ENCODE data around the gene REEP1.

REEP1 gene

DNA sequence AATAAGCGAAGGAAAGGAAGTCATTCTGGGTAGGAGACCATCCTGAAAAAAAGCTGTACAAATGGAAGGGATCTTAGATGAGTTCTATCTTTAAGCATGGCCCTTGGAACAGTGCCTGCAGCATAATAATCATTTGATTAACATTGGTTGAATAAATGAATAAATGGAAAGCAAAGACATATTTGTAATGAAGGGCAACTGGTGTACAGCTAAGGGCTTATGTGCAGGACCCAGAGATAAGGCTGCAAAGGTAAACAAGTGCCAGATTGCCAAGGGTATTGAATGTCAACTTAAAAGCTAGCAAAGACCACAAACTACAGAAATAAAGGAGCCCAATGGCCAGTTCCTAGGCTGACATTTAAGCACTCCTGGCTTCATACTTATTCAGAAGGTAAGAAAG is 161.6 kb downstream of the REEP1 start:
- no peak overlapping the region for H2BK12ac ChIP-seq (ENCODE audit: low read length)
- no peak overlapping the region for H4K8ac ChIP-seq (ENCODE audit: low read depth, low read length)
- no peak overlapping the region for H3K4me3 ChIP-seq (ENCODE audit: low read length in 2 of 2)
- no peak overlapping the region for H4K91ac ChIP-seq (ENCODE audit: low read depth, low read length, poor library complexity)
- H3K36me3 ChIP-seq (replicated peaks in 1 of 2; ENCODE audit: control insufficient read depth in 2 of 2, insufficient read depth in 2 of 2, low read length in 2 of 2) = peaks cover 10 to 93% of the 10 kb centered on the region in 2 donors
- H3K4me2 ChIP-seq (ENCODE audit: insufficient read depth, low read length, poor library complexity, severe bottlenecking) = no peak overlapping the region
- H2BK5ac ChIP-seq (ENCODE audit: low read length) = no peak overlapping the region
- no peak overlapping the region for H3K23ac ChIP-seq (ENCODE audit: low read depth, low read length, poor library complexity)
- no peak overlapping the region for H3K9ac ChIP-seq (ENCODE audit: low read depth, low read length, poor library complexity)
- no peak overlapping the region for H2BK15ac ChIP-seq (ENCODE audit: low read length)
- no peak overlapping the region for H2AK5ac ChIP-seq (ENCODE audit: low read depth, low read length)
- H3K4ac ChIP-seq (ENCODE audit: low read length) = no peak overlapping the region
- no peaks in the 10 kb centered on the region for H3K79me1 ChIP-seq (ENCODE audit: low read depth, low read length)
- H2AFZ ChIP-seq (ENCODE audit: low read length) = no peak overlapping the region
- H3K18ac ChIP-seq (ENCODE audit: low read length) = no peak overlapping the region
- H3K27me3 ChIP-seq (ENCODE audit: control insufficient read depth in 3 of 3, insufficient read depth in 3 of 3, low read depth in 1 of 3, low read length in 3 of 3) = no peaks in the 10 kb centered on the region
- H3K14ac ChIP-seq (ENCODE audit: low read length) = no peak overlapping the region
- no peak for DNase-seq (ENCODE audit: low spot score)
- no peaks in the 10 kb centered on the region for H3K4me1 ChIP-seq (ENCODE audit: control insufficient read depth in 2 of 2, insufficient read depth in 1 of 2, low read depth in 1 of 2, low read length in 2 of 2)
- H3K9me3 ChIP-seq (replicated peaks in 1 of 2; ENCODE audit: control insufficient read depth in 2 of 2, insufficient read depth in 1 of 2, low read depth in 1 of 2, low read length in 2 of 2) = no peaks in the 10 kb centered on the region
- H2BK120ac ChIP-seq (ENCODE audit: low read depth, low read length) = no peak overlapping the region
- no CpG with 5 or more reads among the region's 1 CpG for WGBS, 2 donors (ENCODE audit: extremely low coverage in 2 of 2, insufficient read length in 2 of 2, insufficient replicate concordance in 1 of 2)
- H3K27ac ChIP-seq (replicated peaks; ENCODE audit: low read length) = no peak overlapping the region

DNA sequence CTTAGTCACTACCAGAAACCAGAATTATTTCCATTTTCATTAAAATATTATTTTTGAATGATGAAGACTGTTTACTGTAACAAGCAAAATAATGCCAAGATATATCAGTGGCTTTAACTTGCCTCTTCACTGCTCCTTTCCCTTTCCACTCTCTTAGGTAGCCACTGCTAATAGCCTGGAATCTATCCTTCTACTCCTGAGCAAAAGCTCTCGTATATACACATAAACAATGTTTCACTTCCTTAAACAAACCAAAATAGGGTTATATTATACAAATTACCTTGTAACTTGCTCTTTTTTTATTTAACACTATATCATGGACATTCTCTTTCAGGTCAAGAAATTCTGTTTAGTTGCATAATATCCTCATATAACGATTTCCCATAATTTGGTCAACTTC is 163.0 kb downstream of the REEP1 start:
- Histone ChIP-seq H3K4me1 (ENCODE audit: control insufficient read depth in 2 of 2, insufficient read depth in 1 of 2, low read depth in 1 of 2, low read length in 2 of 2) (no peaks in the 10 kb centered on the region), H3K4ac (ENCODE audit: low read length) (no peak overlapping the region), H3K9ac (ENCODE audit: low read depth, low read length, poor library complexity) (no peak overlapping the region), H3K4me2 (ENCODE audit: insufficient read depth, low read length, poor library complexity, severe bottlenecking) (no peak overlapping the region), H4K91ac (ENCODE audit: low read depth, low read length, poor library complexity) (no peak overlapping the region), H3K14ac (ENCODE audit: low read length) (no peak overlapping the region), H2BK5ac (ENCODE audit: low read length) (no peak overlapping the region), H2BK12ac (ENCODE audit: low read length) (no peak overlapping the region), H3K79me1 (ENCODE audit: low read depth, low read length) (no peaks in the 10 kb centered on the region), H3K23ac (ENCODE audit: low read depth, low read length, poor library complexity) (no peak overlapping the region), H3K4me3 (ENCODE audit: low read length in 2 of 2) (no peak overlapping the region), H3K27me3 (ENCODE audit: control insufficient read depth in 3 of 3, insufficient read depth in 3 of 3, low read depth in 1 of 3, low read length in 3 of 3) (no peaks in the 10 kb centered on the region), H2AFZ (ENCODE audit: low read length) (no peak overlapping the region), H3K9me3 (replicated peaks in 1 of 2; ENCODE audit: control insufficient read depth in 2 of 2, insufficient read depth in 1 of 2, low read depth in 1 of 2, low read length in 2 of 2) (no peaks in the 10 kb centered on the region), H3K18ac (ENCODE audit: low read length) (no peak overlapping the region), H4K8ac (ENCODE audit: low read depth, low read length) (no peak overlapping the region), H2AK5ac (ENCODE audit: low read depth, low read length) (no peak overlapping the region), H2BK120ac (ENCODE audit: low read depth, low read length) (no peak overlapping the region), H3K27ac (replicated peaks; ENCODE audit: low read length) (no peak overlapping the region), H2BK15ac (ENCODE audit: low read length) (no peak overlapping the region), H3K36me3 (replicated peaks in 1 of 2; ENCODE audit: control insufficient read depth in 2 of 2, insufficient read depth in 2 of 2, low read length in 2 of 2) (peaks cover 8 to 96% of the 10 kb centered on the region in 2 donors)
- no CpG with 5 or more reads among the region's 2 CpGs for WGBS, 2 donors (ENCODE audit: extremely low coverage in 2 of 2, insufficient read length in 2 of 2, insufficient replicate concordance in 1 of 2)
- no peak for DNase-seq (ENCODE audit: low spot score)

DNA sequence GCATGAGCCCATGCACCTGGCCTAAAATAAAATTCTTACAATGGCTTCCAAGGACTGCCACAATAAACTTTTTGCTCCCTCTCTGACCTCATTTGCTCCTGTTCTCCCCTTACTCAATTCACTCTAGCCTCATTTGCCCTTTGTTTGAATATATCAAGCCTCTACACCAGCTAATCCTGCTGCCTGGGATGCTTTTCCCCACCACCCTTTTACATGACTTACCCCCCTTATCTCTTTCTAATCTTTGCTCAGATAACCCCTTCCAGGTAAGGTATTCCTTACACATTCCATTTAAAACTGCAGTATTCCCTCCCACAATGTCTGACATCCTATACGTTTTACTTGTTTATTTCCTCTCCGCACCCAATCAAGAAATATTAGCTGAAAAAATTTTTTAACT is 164.8 kb downstream of the REEP1 start:
- H3K27me3 ChIP-seq (ENCODE audit: control insufficient read depth in 3 of 3, insufficient read depth in 3 of 3, low read depth in 1 of 3, low read length in 3 of 3) = no peaks in the 10 kb centered on the region
- H3K4me3 ChIP-seq (ENCODE audit: low read length in 2 of 2) = no peak overlapping the region
- H3K23ac ChIP-seq (ENCODE audit: low read depth, low read length, poor library complexity) = no peak overlapping the region
- no peaks in the 10 kb centered on the region for H3K9me3 ChIP-seq (replicated peaks in 1 of 2; ENCODE audit: control insufficient read depth in 2 of 2, insufficient read depth in 1 of 2, low read depth in 1 of 2, low read length in 2 of 2)
- no peak overlapping the region for H3K27ac ChIP-seq (replicated peaks; ENCODE audit: low read length)
- H3K79me1 ChIP-seq (ENCODE audit: low read depth, low read length) = no peaks in the 10 kb centered on the region
- WGBS, 2 donors (ENCODE audit: extremely low coverage in 2 of 2, insufficient read length in 2 of 2, insufficient replicate concordance in 1 of 2) = no CpG with 5 or more reads among the region's 2 CpGs
- no peaks in the 10 kb centered on the region for H3K4me1 ChIP-seq (ENCODE audit: control insufficient read depth in 2 of 2, insufficient read depth in 1 of 2, low read depth in 1 of 2, low read length in 2 of 2)
- no peak for DNase-seq (ENCODE audit: low spot score)
- no peak overlapping the region for H4K8ac ChIP-seq (ENCODE audit: low read depth, low read length)
- no peak overlapping the region for H2BK12ac ChIP-seq (ENCODE audit: low read length)
- H2BK120ac ChIP-seq (ENCODE audit: low read depth, low read length) = no peak overlapping the region
- H3K4ac ChIP-seq (ENCODE audit: low read length) = no peak overlapping the region
- H3K18ac ChIP-seq (ENCODE audit: low read length) = no peak overlapping the region
- H2AFZ ChIP-seq (ENCODE audit: low read length) = no peak overlapping the region
- H2BK15ac ChIP-seq (ENCODE audit: low read length) = no peak overlapping the region
- peaks cover 7 to 97% of the 10 kb centered on the region in 2 donors for H3K36me3 ChIP-seq (replicated peaks in 1 of 2; ENCODE audit: control insufficient read depth in 2 of 2, insufficient read depth in 2 of 2, low read length in 2 of 2)
- H2BK5ac ChIP-seq (ENCODE audit: low read length) = no peak overlapping the region
- H3K14ac ChIP-seq (ENCODE audit: low read length) = no peak overlapping the region
- no peak overlapping the region for H2AK5ac ChIP-seq (ENCODE audit: low read depth, low read length)
- H3K4me2 ChIP-seq (ENCODE audit: insufficient read depth, low read length, poor library complexity, severe bottlenecking) = no peak overlapping the region
- H4K91ac ChIP-seq (ENCODE audit: low read depth, low read length, poor library complexity) = no peak overlapping the region
- no peak overlapping the region for H3K9ac ChIP-seq (ENCODE audit: low read depth, low read length, poor library complexity)

DNA sequence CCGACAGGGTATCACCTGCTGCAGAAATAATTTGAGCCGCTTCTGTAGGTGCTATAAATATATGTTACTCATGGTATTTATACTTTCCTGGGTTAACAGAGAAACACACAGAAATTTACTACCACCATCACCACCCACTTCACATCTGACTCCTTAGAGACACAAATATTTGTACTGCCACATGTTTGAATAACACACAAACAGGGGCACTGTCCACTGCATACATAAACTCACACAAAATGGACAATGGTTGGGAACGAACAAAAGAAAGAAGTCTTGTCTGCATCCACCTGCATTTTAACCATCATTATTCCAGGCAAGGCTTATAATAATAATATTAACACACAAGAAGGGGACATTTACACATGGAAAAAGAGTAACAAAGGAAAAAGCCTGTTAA is 166.1 kb downstream of the REEP1 start:
- Histone ChIP-seq H3K23ac (ENCODE audit: low read depth, low read length, poor library complexity) (no peak overlapping the region), H3K18ac (ENCODE audit: low read length) (no peak overlapping the region), H3K36me3 (replicated peaks in 1 of 2; ENCODE audit: control insufficient read depth in 2 of 2, insufficient read depth in 2 of 2, low read length in 2 of 2) (peaks cover 7 to 92% of the 10 kb centered on the region in 2 donors), H3K9ac (ENCODE audit: low read depth, low read length, poor library complexity) (no peak overlapping the region), H3K14ac (ENCODE audit: low read length) (no peak overlapping the region), H3K27ac (replicated peaks; ENCODE audit: low read length) (no peak overlapping the region), H2AFZ (ENCODE audit: low read length) (no peak overlapping the region), H2AK5ac (ENCODE audit: low read depth, low read length) (no peak overlapping the region), H2BK12ac (ENCODE audit: low read length) (no peak overlapping the region), H4K8ac (ENCODE audit: low read depth, low read length) (no peak overlapping the region), H2BK15ac (ENCODE audit: low read length) (no peak overlapping the region), H3K9me3 (replicated peaks in 1 of 2; ENCODE audit: control insufficient read depth in 2 of 2, insufficient read depth in 1 of 2, low read depth in 1 of 2, low read length in 2 of 2) (no peaks in the 10 kb centered on the region), H4K91ac (ENCODE audit: low read depth, low read length, poor library complexity) (no peak overlapping the region), H3K4ac (ENCODE audit: low read length) (no peak overlapping the region), H3K27me3 (ENCODE audit: control insufficient read depth in 3 of 3, insufficient read depth in 3 of 3, low read depth in 1 of 3, low read length in 3 of 3) (no peaks in the 10 kb centered on the region), H3K4me1 (ENCODE audit: control insufficient read depth in 2 of 2, insufficient read depth in 1 of 2, low read depth in 1 of 2, low read length in 2 of 2) (no peaks in the 10 kb centered on the region), H2BK5ac (ENCODE audit: low read length) (no peak overlapping the region), H2BK120ac (ENCODE audit: low read depth, low read length) (no peak overlapping the region), H3K4me3 (ENCODE audit: low read length in 2 of 2) (no peak overlapping the region), H3K79me1 (ENCODE audit: low read depth, low read length) (no peaks in the 10 kb centered on the region), H3K4me2 (ENCODE audit: insufficient read depth, low read length, poor library complexity, severe bottlenecking) (no peak overlapping the region)
- DNase-seq (ENCODE audit: low spot score) = no peak
- WGBS, 2 donors (ENCODE audit: extremely low coverage in 2 of 2, insufficient read length in 2 of 2, insufficient replicate concordance in 1 of 2) = no CpG with 5 or more reads among the region's 3 CpGs
